Measurements from ENCODE around the gene RAB40AL. TPM values are rescaled to one million over a fixed set of nuclear protein-coding genes. Genes with fewer than 3 reads are reported as not detected.
A peak's percentile ranks its signal among the peaks of the same experiment; 100 is the strongest.
"Not testable (repeated sequence)": the region's sequence is repeated elsewhere in the genome, so short reads cannot be mapped to it uniquely, and the experiment has no call there.

RAB40AL gene
- under 1 TPM in 3 of 4 donors, not detected in 1; 0.16 to 0.83 (median 0.19) TPM for polyA plus RNA-seq (ENCODE audit: insufficient read length in 4 of 4)

GRCh38 chrX:102936972-102937371 lies at the start of gene RAB40AL:
RAB40AL (plus strand) TSS chrX:102937272; CDS start chrX:102937319, 47 bp downstream.
- DNase-seq (ENCODE audit: low read depth in 4 of 4, low spot score in 2 of 4), result not testable (repeated sequence)

- DNase-seq (ENCODE audit: low read depth in 4 of 4, low spot score in 2 of 4), result no peak
Observed at GRCh38 chrX:102887687-102888086, 49.4 kb upstream of the RAB40AL start.

GRCh38 chrX:102892103-102892502 lies 45.0 kb upstream of the RAB40AL start:
- no peak for DNase-seq (ENCODE audit: low read depth in 4 of 4, low spot score in 2 of 4)

GRCh38 chrX:102899940-102900916 lies 36.8 kb upstream of the RAB40AL start:
- peak in 1 of 4 donors; percentile 32 for DNase-seq (ENCODE audit: low read depth in 4 of 4, low spot score in 2 of 4)

- DNase-seq (ENCODE audit: low read depth in 4 of 4, low spot score in 2 of 4), result no peak
Observed at GRCh38 chrX:102902355-102902754, 34.7 kb upstream of the RAB40AL start.

- no peak for DNase-seq (ENCODE audit: low read depth in 4 of 4, low spot score in 2 of 4)
Observed at GRCh38 chrX:102930990-102931756, 5.9 kb upstream of the RAB40AL start.

GRCh38 chrX:102934624-102935023 lies 2.4 kb upstream of the RAB40AL start:
- no peak for DNase-seq (ENCODE audit: low read depth in 4 of 4, low spot score in 2 of 4)

GRCh38 chrX:102950908-102951866 lies 14.1 kb downstream of the RAB40AL start:
- DNase-seq (ENCODE audit: low read depth in 4 of 4, low spot score in 2 of 4), result peak in 1 of 4 donors; percentile 28

GRCh38 chrX:102957751-102958150 lies 20.7 kb downstream of the RAB40AL start:
- DNase-seq (ENCODE audit: low read depth in 4 of 4, low spot score in 2 of 4), result no peak

- no peak for DNase-seq (ENCODE audit: low read depth in 4 of 4, low spot score in 2 of 4)
Observed at GRCh38 chrX:102958794-102959193, 21.7 kb downstream of the RAB40AL start.

- DNase-seq (ENCODE audit: low read depth in 4 of 4, low spot score in 2 of 4), result no peak
Observed at GRCh38 chrX:102959471-102959870, 22.4 kb downstream of the RAB40AL start.

- DNase-seq (ENCODE audit: low read depth in 4 of 4, low spot score in 2 of 4), result no peak
Observed at GRCh38 chrX:102963955-102964354, 26.9 kb downstream of the RAB40AL start.

GRCh38 chrX:102964940-102965339 lies 27.9 kb downstream of the RAB40AL start:
- no peak for DNase-seq (ENCODE audit: low read depth in 4 of 4, low spot score in 2 of 4)

GRCh38 chrX:102966701-102967100 lies 29.6 kb downstream of the RAB40AL start:
- no peak for DNase-seq (ENCODE audit: low read depth in 4 of 4, low spot score in 2 of 4)

- DNase-seq (ENCODE audit: low read depth in 4 of 4, low spot score in 2 of 4), result no peak
Observed at GRCh38 chrX:102968216-102968615, 31.1 kb downstream of the RAB40AL start.

- not testable (repeated sequence) for DNase-seq (ENCODE audit: low read depth in 4 of 4, low spot score in 2 of 4)
Observed at GRCh38 chrX:102971536-102971935, 34.5 kb downstream of the RAB40AL start.

GRCh38 chrX:102975016-102975415 lies 37.9 kb downstream of the RAB40AL start:
- DNase-seq (ENCODE audit: low read depth in 4 of 4, low spot score in 2 of 4), result no peak

- no peak for DNase-seq (ENCODE audit: low read depth in 4 of 4, low spot score in 2 of 4)
Observed at GRCh38 chrX:102976286-102976685, 39.2 kb downstream of the RAB40AL start.

- peak in 1 of 4 donors; percentile 4 for DNase-seq (ENCODE audit: low read depth in 4 of 4, low spot score in 2 of 4)
Observed at GRCh38 chrX:102976793-102977495, 39.9 kb downstream of the RAB40AL start.
